ENCODE measurements around the gene OLA1. TPM values are rescaled to one million over a fixed set of nuclear protein-coding genes. Genes with fewer than 3 reads are reported as not detected.

The OLA1 gene
- total RNA-seq, 1 experiment from 2014 or later, result 124 TPM

DNA sequence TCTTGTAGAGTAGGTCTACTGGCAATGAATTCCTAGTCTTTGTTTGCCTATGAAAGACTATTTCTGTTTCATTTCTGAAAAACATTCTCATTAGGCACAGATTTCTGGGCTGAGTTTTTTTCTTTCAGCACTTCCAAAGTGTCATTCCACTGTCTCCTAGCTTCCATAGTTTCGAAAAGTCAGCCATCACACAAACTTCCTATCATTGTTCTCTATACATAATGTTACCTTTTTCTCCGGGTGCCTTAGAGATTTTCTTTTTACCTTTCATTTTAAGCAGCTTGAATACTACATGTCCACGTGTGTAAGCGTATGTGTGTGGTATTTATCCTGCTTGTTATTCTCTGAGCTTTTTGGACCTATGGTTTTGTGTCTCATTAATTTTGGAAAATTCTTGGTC is 55.7 kb downstream of the OLA1 start:
- CTCF ChIA-PET, result interaction anchor here (0.6 kb wide), 1 partner anchor 155 kb away, joined by 3 read pairs; no protein-coding TSS in a partner anchor
- intact Hi-C loops (cut with micrococcal nuclease; ENCODE audit: unreplicated experiment), result no loop called here
- TF ChIP-seq, protein P1, sequence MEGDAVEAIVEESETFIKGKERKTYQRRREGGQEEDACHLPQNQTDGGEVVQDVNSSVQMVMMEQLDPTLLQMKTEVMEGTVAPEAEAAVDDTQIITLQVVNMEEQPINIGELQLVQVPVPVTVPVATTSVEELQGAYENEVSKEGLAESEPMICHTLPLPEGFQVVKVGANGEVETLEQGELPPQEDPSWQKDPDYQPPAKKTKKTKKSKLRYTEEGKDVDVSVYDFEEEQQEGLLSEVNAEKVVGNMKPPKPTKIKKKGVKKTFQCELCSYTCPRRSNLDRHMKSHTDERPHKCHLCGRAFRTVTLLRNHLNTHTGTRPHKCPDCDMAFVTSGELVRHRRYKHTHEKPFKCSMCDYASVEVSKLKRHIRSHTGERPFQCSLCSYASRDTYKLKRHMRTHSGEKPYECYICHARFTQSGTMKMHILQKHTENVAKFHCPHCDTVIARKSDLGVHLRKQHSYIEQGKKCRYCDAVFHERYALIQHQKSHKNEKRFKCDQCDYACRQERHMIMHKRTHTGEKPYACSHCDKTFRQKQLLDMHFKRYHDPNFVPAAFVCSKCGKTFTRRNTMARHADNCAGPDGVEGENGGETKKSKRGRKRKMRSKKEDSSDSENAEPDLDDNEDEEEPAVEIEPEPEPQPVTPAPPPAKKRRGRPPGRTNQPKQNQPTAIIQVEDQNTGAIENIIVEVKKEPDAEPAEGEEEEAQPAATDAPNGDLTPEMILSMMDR (IDR thresholded peaks at IDR 0.05; ENCODE audit: unreplicated experiment), result no peak

DNA sequence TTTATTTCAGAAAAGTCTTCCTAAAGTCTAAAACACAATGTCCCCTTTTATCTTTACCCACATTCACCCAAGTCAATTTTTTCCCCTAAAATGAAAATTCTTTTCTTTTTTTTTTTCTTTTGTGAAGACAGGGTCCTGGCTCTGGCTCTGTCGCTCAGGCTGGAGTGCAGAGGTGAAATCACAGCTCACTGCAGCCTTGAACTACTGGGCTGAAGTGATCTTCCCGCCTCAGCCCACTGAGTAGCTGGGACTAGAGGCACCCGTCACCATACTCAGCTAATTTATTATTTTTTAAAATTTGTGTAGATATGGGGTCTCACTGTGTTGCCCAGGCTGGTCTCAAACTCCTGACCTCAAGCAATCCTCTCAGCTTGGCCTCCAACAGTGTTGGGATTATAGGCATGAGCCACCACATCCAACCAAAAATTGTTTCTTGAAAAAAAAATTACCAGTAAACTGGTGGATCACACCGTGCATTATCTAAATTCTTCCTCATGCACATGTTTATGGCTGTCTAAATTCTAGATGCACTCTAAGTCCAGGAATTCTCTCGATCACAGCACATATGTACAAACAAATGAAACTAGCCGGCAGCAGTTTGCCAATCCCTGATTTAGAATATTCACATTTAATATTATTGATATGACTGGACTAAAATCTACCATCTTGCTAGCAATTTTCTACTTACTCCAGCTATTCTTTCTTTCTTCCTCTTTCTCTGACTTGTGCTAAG is 56.8 kb downstream of the OLA1 start:
- H3K4me3 Mint-ChIP-seq (ENCODE audit: low read depth, unreplicated experiment), result no peak overlapping the region

More for the DNA sequence above, 55.7 kb downstream of the OLA1 start:
- Mint-ChIP-seq H3K9me3 (ENCODE audit: low read depth, unreplicated experiment) (no peaks in the 10 kb centered on the region), H3K4me1 (ENCODE audit: low read depth, unreplicated experiment) (no peaks in the 10 kb centered on the region), H3K27ac (ENCODE audit: unreplicated experiment) (no peak overlapping the region), H3K36me3 (ENCODE audit: insufficient read depth, unreplicated experiment) (peaks cover 5% of the 10 kb centered on the region), H3K4me3 (ENCODE audit: low read depth, unreplicated experiment) (no peak overlapping the region), H3K27me3 (ENCODE audit: unreplicated experiment) (no peaks in the 10 kb centered on the region)
- DNase-seq, result no peak
- no TSS peak for BruUV-seq (replicated peaks)

DNA sequence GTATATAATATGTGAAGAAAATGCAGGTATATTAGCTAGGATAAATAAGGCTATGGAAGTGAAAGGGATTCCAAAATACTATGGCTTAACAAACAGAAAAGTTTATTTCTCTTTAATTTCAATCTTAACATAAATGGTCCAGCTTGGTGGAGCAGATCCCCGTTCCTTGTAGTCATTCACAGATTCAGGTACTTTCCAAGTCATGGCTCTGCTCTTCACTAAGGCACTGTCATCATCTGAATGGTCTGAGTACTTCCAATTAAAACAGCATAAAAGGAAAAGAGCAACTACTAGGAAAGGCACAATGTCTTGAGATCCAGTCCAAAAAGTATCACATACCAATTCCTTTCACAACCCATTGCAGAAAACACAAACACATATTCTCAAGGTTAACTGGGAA is 63.4 kb downstream of the OLA1 start:
- CTCF ChIA-PET, result no interaction called here
- no peaks in the 10 kb centered on the region for H3K27me3 Mint-ChIP-seq (ENCODE audit: unreplicated experiment)
- H3K27ac Mint-ChIP-seq (ENCODE audit: unreplicated experiment), result no peak overlapping the region
- intact Hi-C loops (cut with micrococcal nuclease; ENCODE audit: unreplicated experiment), result no loop called here
- peaks cover 22% of the 10 kb centered on the region for H3K4me1 Mint-ChIP-seq (ENCODE audit: low read depth, unreplicated experiment)
- DNase-seq, result no peak
- H3K4me3 Mint-ChIP-seq (ENCODE audit: low read depth, unreplicated experiment), result no peak overlapping the region
- TF ChIP-seq, protein P1 (IDR thresholded peaks at IDR 0.05; ENCODE audit: unreplicated experiment), result no peak
- BruUV-seq (replicated peaks), result no TSS peak
- H3K36me3 Mint-ChIP-seq (ENCODE audit: insufficient read depth, unreplicated experiment), result peaks cover 10% of the 10 kb centered on the region
- H3K9me3 Mint-ChIP-seq (ENCODE audit: low read depth, unreplicated experiment), result no peaks in the 10 kb centered on the region

More for the DNA sequence above, 56.8 kb downstream of the OLA1 start:
- Mint-ChIP-seq H3K27ac (ENCODE audit: unreplicated experiment) (no peak overlapping the region), H3K27me3 (ENCODE audit: unreplicated experiment) (no peaks in the 10 kb centered on the region), H3K36me3 (ENCODE audit: insufficient read depth, unreplicated experiment) (peaks cover 8% of the 10 kb centered on the region), H3K4me1 (ENCODE audit: low read depth, unreplicated experiment) (no peaks in the 10 kb centered on the region), H3K9me3 (ENCODE audit: low read depth, unreplicated experiment) (no peaks in the 10 kb centered on the region)
- BruUV-seq (replicated peaks), result no TSS peak
- TF ChIP-seq, protein P1 (IDR thresholded peaks at IDR 0.05; ENCODE audit: unreplicated experiment), result no peak
- DNase-seq, result no peak
- CTCF ChIA-PET, result interaction anchor here (0.7 to 0.8 kb wide), 2 partner anchors 36 to 64 kb away, joined by 4 to 6 read pairs; no protein-coding TSS in a partner anchor
- intact Hi-C loops (cut with micrococcal nuclease; ENCODE audit: unreplicated experiment), result no loop called here

DNA sequence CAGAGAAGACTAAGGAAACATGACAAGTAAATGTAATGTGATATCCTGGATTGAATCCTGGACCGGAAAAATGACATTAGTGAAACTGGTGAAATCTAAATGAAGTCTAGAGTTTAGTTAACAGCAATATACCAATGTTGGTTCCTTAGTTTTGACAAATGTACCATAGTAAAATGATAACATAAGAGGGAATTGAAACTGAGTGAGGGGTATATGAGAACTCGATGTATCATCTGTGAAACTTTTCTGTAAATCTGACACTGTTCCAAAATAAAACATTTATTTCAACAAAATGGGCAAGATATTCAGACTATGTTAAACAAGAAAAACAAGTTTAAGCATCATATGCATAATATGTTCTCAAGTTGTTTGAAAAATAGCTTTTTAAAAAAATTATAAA is 63.8 kb downstream of the OLA1 start:
- CTCF ChIA-PET, result no interaction called here
- no peak for DNase-seq
- peaks cover 10% of the 10 kb centered on the region for H3K36me3 Mint-ChIP-seq (ENCODE audit: insufficient read depth, unreplicated experiment)
- peaks cover 22% of the 10 kb centered on the region for H3K4me1 Mint-ChIP-seq (ENCODE audit: low read depth, unreplicated experiment)
- BruUV-seq (replicated peaks), result no TSS peak
- intact Hi-C loops (cut with micrococcal nuclease; ENCODE audit: unreplicated experiment), result no loop called here
- H3K4me3 Mint-ChIP-seq (ENCODE audit: low read depth, unreplicated experiment), result no peak overlapping the region
- TF ChIP-seq, protein P1 (IDR thresholded peaks at IDR 0.05; ENCODE audit: unreplicated experiment), result no peak
- H3K9me3 Mint-ChIP-seq (ENCODE audit: low read depth, unreplicated experiment), result no peaks in the 10 kb centered on the region
- H3K27me3 Mint-ChIP-seq (ENCODE audit: unreplicated experiment), result no peaks in the 10 kb centered on the region
- no peak overlapping the region for H3K27ac Mint-ChIP-seq (ENCODE audit: unreplicated experiment)

Data from Calu3 (cell line).